GM21528 (cell line): ENCODE results near the gene ALDH16A1.
A peak's percentile ranks its signal among the peaks of the same experiment; 100 is the strongest.

Experiments used
- ATAC-seq: cut with Tn5 transposase; IDR thresholded peaks from one replicate; pipeline ENCODE4 v1.9.1; 2021; ENCODE audit warnings: mild to moderate bottlenecking, moderate library complexity; ENCODE audit not compliant: unreplicated experiment, low FRiP score

The ALDH16A1 gene

DNA sequence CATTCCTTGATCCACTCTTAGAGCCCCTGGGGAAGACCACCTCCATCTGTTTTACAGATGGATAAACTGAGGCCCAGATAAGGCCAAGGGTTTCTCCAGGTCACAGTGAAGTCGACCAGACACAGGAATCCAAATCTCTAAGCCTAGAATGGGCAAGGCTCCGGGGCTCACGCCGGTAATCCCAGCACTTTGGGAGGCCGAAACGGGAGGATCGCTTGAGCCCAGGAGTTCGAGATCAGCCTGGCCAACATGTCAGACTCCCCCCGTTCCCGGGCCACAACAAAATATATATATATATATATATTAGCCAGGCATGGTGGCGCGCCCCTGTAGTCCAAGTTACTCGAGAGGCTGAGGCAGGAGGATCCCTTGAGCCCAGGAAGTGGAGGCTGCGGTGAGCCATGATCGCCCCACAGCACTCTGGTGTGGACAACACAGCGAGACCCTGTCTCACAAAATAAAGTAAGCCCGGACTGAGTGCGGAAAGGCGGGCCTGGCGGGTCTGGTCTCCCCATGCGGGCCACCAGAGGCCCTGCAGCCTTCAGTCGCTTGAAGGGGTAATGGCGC is 33.8 kb downstream of the ALDH16A1 start:
- no peak for ATAC-seq

DNA sequence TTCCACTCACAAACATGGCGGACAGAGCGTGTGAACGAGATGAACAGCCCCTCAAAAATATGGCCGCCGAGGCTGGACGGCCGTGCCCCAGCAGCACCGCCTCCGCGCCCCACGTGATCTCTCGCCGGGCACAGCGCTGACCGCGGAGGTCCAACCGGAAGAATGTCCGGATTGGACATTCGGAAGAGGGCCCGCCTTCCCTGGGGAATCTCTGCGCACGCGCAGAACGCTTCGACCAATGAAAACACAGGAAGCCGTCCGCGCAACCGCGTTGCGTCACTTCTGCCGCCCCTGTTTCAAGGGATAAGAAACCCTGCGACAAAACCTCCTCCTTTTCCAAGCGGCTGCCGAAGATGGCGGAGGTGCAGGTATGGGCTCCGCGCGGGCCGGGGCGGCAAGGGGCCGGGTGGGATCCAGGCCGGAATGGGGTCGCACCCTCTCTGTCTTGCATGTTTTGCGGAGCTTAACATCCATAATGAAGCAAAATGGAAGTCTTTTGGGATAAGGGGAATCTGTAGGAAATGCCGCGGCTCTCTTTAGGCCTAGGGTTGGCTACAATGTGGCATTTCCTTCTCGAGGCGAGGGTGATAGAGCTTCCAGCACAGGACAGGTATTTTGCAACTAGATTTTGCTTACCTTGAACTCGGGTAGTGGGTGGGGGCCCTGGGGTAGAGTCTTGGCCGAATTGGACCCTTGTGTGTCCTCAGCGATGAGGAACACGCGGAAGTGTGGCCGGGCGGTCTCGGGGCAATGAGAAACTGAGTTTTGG is 34.4 kb downstream of the ALDH16A1 start, which contains the start of gene RPL13A:
TSS of gene RPL13A (plus strand) at position 332 of the 769 bp plus-strand sequence. CDS start at position 354, 22 bp downstream.
- ATAC-seq: peak; percentile 83

DNA sequence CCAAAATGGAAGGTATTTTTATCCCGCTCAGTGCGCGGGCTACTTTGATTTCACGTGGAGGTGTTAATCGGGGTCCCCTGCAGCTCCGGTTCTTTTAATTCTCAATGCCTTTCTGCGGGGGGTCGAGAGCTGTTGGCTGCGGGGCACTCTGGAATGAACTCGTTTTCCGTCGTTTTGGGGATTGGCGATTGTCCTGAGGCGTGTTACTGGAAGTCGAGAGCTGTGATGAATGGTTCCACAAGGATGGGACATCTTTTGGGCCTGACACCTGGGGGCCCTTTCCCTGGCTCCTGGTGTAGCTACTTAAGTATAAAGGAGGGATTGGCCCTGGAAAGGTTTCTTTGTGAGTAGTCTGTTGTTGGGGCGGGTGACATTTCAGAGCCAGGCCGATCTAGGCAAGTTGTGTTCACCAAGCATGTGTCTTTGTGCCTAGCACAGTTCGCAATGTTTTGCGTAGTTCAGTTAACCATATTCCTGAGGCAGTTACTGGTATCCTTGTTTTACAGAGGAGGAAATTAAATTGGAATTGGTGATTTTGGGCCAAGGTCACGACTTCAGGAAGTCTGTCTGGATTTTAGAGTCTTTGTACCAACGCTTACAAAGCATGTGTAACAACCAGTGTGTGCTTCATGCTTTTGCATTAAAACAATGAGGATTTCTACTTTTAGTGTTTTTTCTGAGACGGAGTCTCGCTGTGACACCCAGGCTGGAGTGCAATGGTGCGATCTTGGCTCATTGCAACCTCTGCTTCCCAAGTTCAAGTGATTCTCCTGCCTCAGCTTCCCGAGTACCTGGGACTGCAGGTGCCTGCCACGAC is 35.2 kb downstream of the ALDH16A1 start:
- no peak for ATAC-seq

DNA sequence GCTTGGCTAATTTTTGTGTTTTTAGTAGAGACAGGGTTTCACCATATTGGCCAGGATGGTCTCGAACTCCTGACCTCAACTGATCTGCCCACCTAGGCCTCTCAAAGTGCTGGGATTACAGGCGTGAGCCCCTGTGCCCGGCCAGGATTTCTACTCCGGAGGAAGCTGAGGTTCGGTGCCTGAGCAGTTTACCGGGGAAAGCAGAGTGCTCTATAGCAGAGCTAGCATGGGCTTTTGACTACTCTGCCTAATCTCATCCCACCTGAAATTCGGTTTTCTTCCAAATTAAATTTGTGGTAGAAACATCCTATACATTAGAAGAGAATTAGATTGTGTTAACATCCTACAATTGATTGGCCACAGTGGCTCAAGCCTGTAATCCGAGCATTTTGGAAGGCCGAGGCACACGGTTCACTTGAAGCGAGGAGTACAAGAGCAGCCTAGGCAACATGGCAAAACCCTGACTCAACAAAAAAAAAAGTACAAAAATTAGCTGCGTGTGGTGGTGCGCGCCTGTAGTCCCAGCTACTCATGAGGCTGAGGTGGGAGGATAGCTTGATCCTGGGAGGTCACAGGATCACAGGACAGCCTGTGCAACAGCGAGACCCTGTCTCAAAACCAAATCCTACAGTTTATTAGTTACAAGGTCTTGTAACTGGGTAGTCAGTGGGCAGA is 36.0 kb downstream of the ALDH16A1 start:
- ATAC-seq: no peak

DNA sequence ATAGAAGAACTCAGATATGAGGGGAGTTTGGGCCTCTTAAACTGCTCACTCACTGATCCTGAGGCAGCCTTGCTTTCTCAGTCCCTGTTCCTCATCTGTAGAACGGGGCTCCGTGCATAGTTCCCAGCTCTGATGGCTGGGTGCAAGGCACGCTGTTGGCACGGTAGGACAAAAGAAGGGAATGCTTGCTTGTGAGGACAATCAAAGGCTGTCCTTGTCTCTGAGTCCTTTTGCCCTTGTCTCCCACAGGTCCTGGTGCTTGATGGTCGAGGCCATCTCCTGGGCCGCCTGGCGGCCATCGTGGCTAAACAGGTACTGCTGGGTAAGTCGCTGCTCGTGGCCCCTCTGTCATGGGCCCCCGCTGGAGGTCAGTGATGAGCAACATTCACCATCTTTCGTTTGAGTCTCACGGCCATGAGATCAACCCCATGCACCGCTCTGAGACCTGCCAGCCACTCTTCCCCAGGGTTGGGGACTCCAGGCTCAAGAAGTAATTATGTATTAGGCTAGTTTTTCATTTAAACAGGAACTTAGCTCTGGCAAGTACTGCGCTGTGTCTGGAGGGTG is 36.7 kb downstream of the ALDH16A1 start:
- ATAC-seq: no peak

DNA sequence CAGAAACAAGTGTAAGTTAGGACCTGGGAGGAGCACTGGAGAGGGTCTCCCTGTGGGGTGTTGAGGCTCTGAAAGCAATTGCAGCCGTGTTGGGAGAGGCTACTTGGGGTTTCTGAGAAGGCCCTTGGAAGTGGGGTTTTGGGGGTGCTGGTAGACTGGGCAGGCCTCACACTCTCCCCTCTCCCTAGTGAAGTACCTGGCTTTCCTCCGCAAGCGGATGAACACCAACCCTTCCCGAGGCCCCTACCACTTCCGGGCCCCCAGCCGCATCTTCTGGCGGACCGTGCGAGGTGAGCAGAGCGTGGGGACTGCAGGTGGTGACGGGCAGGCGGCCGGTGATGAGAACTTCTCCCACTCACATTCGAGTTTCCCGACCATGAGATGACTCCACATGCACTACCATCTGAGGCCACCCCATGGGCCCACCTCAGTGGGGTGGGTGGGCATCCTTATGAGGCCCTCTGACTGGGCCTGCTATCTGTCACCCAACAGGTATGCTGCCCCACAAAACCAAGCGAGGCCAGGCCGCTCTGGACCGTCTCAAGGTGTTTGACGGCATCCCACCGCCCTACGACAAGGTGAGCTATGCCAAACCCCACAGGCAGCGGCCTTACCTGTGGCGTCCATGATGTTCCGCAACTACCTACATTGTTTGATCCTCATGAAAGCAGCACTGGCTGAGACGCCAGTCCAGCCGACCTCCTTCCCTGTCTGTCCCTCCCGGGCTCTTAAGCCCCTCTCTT is 37.4 kb downstream of the ALDH16A1 start:
- ATAC-seq: no peak

DNA sequence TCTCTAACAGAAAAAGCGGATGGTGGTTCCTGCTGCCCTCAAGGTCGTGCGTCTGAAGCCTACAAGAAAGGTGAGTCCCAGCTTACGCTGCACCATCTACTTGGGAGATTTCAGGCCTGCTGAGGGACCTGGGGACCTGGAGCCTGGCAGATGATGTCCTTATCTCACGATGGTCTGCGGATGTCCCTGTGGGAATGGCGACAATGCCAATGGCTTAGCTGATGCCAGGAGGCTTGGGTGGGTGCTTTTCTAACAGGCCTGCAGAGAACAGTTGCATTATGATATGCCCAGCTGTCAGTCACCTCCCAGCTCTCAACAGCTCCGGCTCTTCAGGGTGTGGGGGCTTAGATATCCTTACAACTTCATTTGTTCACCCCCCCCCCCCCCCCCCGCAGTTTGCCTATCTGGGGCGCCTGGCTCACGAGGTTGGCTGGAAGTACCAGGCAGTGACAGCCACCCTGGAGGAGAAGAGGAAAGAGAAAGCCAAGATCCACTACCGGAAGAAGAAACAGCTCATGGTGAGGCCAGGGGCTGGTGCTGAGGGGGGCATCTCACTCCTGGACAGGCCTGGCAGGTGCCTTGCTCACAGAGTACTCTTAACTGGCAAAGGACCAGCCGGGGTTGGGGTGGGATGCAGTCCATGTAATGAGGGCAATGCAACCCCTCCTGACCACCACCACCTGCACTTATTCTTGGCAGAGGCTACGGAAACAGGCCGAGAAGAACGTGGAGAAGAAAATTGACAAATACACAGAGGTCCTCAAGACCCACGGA is 38.2 kb downstream of the ALDH16A1 start:
- no peak for ATAC-seq

DNA sequence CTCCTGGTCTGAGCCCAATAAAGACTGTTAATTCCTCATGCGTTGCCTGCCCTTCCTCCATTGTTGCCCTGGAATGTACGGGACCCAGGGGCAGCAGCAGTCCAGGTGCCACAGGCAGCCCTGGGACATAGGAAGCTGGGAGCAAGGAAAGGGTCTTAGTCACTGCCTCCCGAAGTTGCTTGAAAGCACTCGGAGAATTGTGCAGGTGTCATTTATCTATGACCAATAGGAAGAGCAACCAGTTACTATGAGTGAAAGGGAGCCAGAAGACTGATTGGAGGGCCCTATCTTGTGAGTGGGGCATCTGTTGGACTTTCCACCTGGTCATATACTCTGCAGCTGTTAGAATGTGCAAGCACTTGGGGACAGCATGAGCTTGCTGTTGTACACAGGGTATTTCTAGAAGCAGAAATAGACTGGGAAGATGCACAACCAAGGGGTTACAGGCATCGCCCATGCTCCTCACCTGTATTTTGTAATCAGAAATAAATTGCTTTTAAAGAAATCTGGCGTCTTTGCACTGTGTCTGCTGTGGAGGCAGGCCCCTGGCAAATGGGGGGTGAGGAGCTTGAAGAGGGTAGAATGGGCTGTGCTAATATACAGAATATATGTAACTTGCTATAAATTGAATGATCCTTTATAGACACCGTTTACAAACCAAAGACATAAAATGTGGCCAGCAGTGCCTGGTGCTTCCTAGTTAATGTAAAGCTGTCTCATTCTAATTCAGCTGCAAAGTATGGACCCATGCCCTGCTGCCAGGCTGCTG is 39.0 kb downstream of the ALDH16A1 start:
- no peak for ATAC-seq

DNA sequence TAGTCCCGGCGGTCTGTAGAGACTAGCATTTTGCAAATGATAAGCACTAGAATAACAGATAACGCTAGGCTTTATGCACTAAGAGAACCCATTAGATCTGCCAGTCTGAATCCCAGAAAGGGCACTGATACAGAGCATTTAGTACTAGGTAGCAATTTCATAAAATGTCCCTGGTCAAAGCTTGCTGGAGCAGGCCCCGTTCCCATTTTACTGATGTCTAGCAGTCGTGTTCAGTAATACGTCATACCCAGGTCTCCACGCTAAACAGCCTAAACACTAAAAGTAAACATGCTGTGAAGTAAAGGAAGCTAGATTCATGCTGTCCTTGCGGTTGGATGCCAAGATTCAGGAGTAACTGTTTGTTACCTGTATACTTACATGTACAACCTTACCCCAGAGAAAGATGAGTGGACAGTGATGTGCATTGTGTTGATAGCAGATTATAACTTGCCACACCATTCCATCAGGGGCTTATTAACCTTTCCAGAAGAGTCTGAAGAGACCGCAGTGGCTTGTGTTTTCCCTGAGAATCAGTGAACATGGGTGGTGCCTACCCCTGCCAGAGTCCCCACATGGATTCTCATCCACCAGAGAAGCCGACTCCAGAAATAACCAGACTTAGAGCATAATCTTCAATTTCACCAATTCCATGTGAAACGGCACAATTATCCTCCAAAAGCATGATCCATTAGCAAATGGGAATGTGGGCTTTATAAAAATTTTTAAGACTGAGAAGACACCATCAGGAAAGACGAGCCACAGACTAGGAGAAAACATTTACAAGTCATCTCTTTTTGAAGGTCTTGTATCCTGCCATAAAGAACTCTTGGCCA is 39.8 kb downstream of the ALDH16A1 start:
- ATAC-seq: no peak

DNA sequence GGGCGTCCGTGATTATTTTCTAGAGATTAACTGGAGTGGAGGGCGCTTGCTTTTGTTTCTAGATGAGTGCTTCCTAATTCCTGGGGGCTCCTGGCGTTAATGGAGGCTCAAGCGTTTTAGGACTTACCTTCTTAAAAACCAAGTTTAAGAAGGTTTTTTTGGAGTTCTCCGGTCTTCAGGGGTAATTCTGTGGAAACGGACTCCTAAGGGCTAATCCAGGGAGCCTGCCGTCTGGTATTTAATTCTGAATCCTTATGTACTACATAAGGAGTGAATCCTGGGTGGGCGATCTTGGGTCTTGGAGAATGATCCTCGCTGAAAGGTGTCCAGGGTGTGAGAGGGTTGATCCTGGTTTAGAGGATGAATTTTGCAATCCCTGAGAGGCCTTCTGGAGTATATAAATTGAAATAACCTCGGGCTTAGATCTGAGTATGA is 43.6 kb downstream of the ALDH16A1 start:
- no peak for ATAC-seq

DNA sequence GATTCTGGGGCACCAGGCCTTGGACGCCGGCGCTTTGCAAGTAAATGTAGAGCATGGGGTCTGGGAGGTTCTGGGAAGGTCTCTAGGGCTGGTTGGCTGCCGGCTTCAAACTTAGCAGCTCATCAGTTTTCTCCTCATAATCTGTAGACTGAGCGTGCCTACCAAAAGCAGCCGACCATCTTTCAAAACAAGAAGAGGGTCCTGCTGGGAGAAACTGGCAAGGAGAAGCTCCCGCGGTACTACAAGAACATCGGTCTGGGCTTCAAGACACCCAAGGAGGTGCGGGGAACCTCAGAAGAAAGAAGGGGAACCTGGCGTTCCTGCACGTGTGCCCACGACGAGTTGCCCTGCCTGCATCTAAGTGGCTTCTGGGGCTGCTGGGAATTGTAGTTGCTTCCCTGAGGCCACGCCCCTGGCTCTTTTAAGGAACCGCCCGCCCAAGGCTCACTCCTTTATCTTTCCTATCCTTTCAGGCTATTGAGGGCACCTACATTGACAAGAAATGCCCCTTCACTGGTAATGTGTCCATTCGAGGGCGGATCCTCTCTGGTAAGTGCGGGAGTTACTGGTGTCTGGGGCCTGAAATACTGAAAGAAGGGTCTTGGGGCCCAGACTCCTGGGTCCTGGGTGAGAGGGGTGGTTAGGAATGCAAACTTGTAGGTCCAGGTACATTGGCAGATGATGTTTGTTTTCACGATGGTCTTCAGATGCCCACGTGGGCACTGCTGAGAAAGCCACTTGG is 44.2 kb downstream of the ALDH16A1 start:
- ATAC-seq: no peak

DNA sequence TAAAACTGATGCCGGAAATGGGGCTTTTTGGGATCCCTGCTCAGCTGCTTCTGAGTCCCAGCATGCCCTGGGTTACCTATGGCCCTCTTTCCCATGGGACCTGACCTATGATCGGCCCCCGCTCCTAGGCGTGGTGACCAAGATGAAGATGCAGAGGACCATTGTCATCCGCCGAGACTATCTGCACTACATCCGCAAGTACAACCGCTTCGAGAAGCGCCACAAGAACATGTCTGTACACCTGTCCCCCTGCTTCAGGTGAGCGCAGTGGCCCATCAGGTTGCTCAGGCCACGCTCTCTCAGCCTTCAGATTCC is 44.7 kb downstream of the ALDH16A1 start:
- no peak for ATAC-seq

DNA sequence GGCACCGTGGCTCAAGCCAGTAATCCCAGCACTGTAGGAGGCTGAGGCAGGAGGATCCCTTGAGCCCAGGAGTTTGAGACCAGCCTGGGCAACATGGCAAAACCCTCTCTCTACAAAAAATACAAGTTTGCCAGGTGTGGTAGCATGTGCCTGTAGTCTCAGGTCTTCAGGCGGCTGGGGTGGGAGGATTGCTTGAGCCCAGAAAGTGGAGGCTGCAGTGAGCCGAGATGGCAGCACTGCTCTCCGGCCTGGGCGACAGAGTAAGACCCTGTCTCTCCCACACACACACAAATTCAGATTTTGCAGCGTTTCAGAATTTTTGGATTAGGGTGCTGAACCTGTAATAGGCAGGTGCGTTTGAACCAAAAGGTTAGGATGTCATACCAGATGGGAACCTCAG is 45.5 kb downstream of the ALDH16A1 start:
- ATAC-seq: no peak

DNA sequence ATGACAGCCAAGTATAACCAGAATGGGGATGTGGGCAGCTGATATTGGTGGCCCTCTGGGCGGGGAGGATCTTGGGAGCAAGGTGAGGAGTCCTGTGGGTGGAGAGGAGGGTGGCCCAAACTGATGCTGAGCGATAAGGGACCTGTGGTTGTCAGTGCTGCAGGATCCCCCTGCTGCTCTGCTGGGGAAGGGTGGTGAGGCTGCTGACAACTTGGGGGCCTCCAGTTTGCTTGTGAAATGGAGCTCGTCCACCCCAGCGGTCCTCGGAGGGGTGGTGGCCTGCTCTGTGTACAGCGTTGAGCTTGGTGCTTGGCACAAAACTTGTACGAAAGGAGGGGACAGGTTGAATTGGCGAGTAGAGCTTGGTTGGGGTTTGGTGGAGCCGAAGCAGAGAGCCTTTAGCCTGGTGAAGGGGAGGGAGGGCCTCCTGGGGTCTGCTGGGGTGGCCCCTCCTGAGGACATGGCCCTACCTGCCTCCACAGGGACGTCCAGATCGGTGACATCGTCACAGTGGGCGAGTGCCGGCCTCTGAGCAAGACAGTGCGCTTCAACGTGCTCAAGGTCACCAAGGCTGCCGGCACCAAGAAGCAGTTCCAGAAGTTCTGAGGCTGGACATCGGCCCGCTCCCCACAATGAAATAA is 46.1 kb downstream of the ALDH16A1 start:
- no peak for ATAC-seq

DNA sequence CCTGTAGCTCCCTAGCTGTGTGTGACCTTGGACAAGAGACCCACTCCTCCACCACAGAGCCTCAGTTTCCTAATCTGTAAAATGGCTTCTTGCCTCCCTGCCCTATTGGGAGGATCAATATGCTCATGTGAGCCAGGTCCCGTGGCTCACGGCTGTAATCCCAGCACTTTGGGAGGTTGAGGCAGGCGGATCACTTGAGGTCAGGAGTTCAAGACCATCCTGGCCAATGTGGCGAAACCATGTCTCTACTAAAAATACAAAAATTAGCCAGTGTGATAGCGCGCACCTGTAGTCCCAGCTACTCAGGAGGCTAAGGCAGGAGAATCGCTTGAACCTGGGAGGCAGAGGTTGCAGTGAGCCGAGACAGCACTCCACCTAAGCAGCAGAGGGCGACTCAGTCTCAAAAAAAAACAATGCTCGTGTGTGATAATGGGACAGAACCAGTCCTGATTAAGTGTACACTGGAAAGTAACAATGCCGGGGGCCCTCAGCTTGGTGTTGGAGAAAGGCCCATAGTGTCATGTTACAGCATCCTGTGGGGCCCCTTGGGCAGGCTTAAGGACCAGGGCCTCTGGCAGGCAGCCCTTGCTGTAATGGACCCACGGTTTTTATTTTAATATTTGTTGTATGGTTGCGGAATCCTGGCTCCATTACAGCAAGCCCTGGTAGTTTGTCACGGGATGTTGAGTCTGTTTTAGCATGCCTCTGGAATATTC is 50.0 kb downstream of the ALDH16A1 start:
- ATAC-seq: no peak

DNA sequence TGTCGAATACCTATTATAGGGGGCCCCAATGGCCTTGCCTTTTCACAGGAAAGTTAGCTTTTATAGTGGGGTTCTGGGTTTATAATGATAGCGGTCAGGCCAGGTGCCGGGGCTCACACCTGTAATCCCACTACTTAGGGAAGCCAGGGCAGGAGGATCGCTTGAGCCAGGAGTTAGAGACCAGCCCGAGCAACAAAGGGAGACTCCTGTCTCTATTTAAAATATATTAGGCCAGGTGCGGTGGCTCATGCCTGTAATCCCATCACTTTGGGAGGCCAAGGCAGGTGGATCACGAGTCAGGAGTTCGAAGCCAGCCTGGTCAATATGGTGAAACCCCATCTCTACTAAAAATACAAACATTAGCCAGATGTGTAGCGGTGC is 50.5 kb downstream of the ALDH16A1 start:
- ATAC-seq: no peak
